Heart right ventricle (tissue), 16 donors: ENCODE data around the gene KLHDC1. TPM values are rescaled to one million over a fixed set of nuclear protein-coding genes. Genes with fewer than 3 reads are reported as not detected.

Source experiments
- ATAC-seq, 8 donors: fragments of 200-7000 bp; cut with Tn5 transposase; one replicate each; pipeline ENCODE4 v1.9.1; 2020; ENCODE audit warnings: mild to moderate bottlenecking in 8 of 8, moderate library complexity in 8 of 8, moderate number of reproducible peaks in 1 of 8
- DNase-seq, 2 donors: peaks; one replicate each; pipeline ENCODE4 v3.0.0-alpha.2; 2020
- H3K27ac ChIP-seq, 10 donors: fragments of 200-600 bp; sonication (generic) in 2 of 10; one replicate each; pipeline versions ENCODE4 v1.5.0 to v1.8.0; 2020 to 2022; ENCODE audit warnings: mild to moderate bottlenecking in 3 of 10
- H3K27me3 ChIP-seq, 7 donors: fragments of 200-600 bp; one replicate each; pipeline ENCODE4 v1.8.0; 2021 to 2022; ENCODE audit warnings: mild to moderate bottlenecking in 2 of 7
- H3K36me3 ChIP-seq, 9 donors: fragments of 200-600 bp; sonication (generic) in 1 of 9; one replicate each; pipeline versions ENCODE4 v1.5.0 to v1.8.0; 2020 to 2022; ENCODE audit warnings: mild to moderate bottlenecking in 2 of 9
- H3K4me1 ChIP-seq, 9 donors: fragments of 200-600 bp; sonication (generic) in 1 of 9; one replicate each; pipeline versions ENCODE4 v1.5.0 to v1.8.0; 2020 to 2022; ENCODE audit warnings: mild to moderate bottlenecking in 4 of 9
- H3K4me3 ChIP-seq, 10 donors: fragments of 200-600 bp; sonication (generic) in 2 of 10; one replicate each; pipeline versions ENCODE4 v1.5.0 to v1.8.0; 2020 to 2022; ENCODE audit warnings: mild to moderate bottlenecking in 7 of 10, moderate library complexity in 2 of 10
- H3K9me3 ChIP-seq, 11 donors: fragments of 200-600 bp in 10 of 11; sonication (generic) in 2 of 11; one replicate each; pipeline versions ENCODE4 v1.5.0 to v1.8.0; 2013 to 2022; ENCODE audit warnings: mild to moderate bottlenecking in 2 of 11, control low read depth in 1 of 11, moderate library complexity in 1 of 11
- WGBS, 2 donors: extraction: QIAGEN DNeasy Blood & Tissue Kit; methylation state at CpG; one replicate each; pipeline ENCODE4 v1.1.7; 2013; ENCODE audit warnings: inconsistent platforms in 1 of 2; 5-methylcytosine and 5-hydroxymethylcytosine counted together
- intact Hi-C, 10 donors: fragments of 100-400 bp; cut with DNase I; formaldehyde crosslinking; loops; one replicate each; pipeline versions ENCODE4 v1.11.1 to v1.14.2; 2022
- polyA plus RNA-seq, 2 donors: library from polyadenylated mRNA; stranded (reverse); fragments of 200-250 nt; gene quantifications; one replicate each; pipeline ENCODE4 v1.2.3, GENCODE V29; 2013
- total RNA-seq, 10 donors: library from RNA; stranded (reverse); fragmentation: NEBNext Ultra II Directional in 3 of 10; extraction: Animal tissue kit (Norgen Biotek cat#: 25700) in 3 of 10; gene quantifications; one replicate each; pipeline versions ENCODE4 v1.2.1 to v1.2.4, GENCODE V29; 2021 to 2023
- TF ChIP-seq, protein P1 (sequence below), 9 donors: fragments of 200-600 bp; sonication (generic) in 2 of 9; IDR thresholded peaks; one replicate each; pipeline versions ENCODE4 v1.5.0 to v1.8.0; 2021 to 2022; ENCODE audit warnings: antibody characterized with exemption in 9 of 9, mild to moderate bottlenecking in 5 of 9, moderate library complexity in 1 of 9
- donor health status: Arrhythmogenic right ventricular cardiomyopathy.
- donor health status: ischemic (EF 13 %, LVEDD 7.1; RV severe dilation, severe dysfunction).
- donor health status: healthy with polysubstance abuse.
- donor health status: DM: no; HTN: yes; CAD: no.
- donor health status: DM: no; HTN: no; CAD: no.
- donor health status: ischemic (EF 25% LVEDD 6.9; RV normal size, moderate dysfunction).
- donor health status: ischemic (EF 25% LVEDD 5.7; RV mildly dilated, moderate dysfunction).
- donor health status: healthy.
- donor health status: DM: yes; HTN: yes; CAD: no.
- donor health status: Ischemic cardiomyopathy.
- donor health status: ischemic (EF 35%, LVEDD 5.7; RV mildly dilated, moderate dysfunction).
- donor health status: nonischemic (EF 11% LVEDD 7.7; RV severe dilation, severe dysfunction).
- donor health status: DM: yes; HTN: yes; CAD: no.
- donor health status: PGD.
- donor health status: ischemic (EF 29% LVEDD 5.4; RV normal size, mild dysfunction).
- donor health status: nonischemic (EF 23%, LVEDD 6.1; RV moderate dilation, normal function).

Gene KLHDC1
- total and polyA plus RNA-seq, 12 donors = 0.99 to 8.1 (median 7.2) TPM

GRCh38 chr14:49659526-49660455, 33.1 kb upstream of the KLHDC1 start:
- ATAC-seq = no peak

GRCh38 chr14:49670475-49670874, 22.4 kb upstream of the KLHDC1 start:
- no peak for DNase-seq
- TF ChIP-seq, protein P1, sequence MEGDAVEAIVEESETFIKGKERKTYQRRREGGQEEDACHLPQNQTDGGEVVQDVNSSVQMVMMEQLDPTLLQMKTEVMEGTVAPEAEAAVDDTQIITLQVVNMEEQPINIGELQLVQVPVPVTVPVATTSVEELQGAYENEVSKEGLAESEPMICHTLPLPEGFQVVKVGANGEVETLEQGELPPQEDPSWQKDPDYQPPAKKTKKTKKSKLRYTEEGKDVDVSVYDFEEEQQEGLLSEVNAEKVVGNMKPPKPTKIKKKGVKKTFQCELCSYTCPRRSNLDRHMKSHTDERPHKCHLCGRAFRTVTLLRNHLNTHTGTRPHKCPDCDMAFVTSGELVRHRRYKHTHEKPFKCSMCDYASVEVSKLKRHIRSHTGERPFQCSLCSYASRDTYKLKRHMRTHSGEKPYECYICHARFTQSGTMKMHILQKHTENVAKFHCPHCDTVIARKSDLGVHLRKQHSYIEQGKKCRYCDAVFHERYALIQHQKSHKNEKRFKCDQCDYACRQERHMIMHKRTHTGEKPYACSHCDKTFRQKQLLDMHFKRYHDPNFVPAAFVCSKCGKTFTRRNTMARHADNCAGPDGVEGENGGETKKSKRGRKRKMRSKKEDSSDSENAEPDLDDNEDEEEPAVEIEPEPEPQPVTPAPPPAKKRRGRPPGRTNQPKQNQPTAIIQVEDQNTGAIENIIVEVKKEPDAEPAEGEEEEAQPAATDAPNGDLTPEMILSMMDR (IDR thresholded peaks at IDR 0.05) = no peak
- intact Hi-C loops = no loop called here
- H3K4me1 ChIP-seq = no peaks in the 10 kb centered on the region
- no peak for ATAC-seq
- peaks cover 0 to 6% (median 0%) of the 10 kb centered on the region in 9 donors for H3K36me3 ChIP-seq
- H3K4me3 ChIP-seq = no peak overlapping the region
- no peaks in the 10 kb centered on the region for H3K9me3 ChIP-seq
- H3K27ac ChIP-seq = no peak overlapping the region
- no peaks in the 10 kb centered on the region for H3K27me3 ChIP-seq

More at GRCh38 chr14:49659526-49660455, 33.1 kb upstream of the KLHDC1 start:
- no peak overlapping the region for H3K27ac ChIP-seq
- H3K27me3 ChIP-seq = no peaks in the 10 kb centered on the region
- WGBS, 2 donors = 91 to 96% methylated on average over 2 of the region's 2 CpGs
- H3K4me3 ChIP-seq = no peak overlapping the region
- TF ChIP-seq, protein P1 (IDR thresholded peaks at IDR 0.05) = no peak
- H3K36me3 ChIP-seq = no peaks in the 10 kb centered on the region
- H3K9me3 ChIP-seq = no peaks in the 10 kb centered on the region
- H3K4me1 ChIP-seq = no peaks in the 10 kb centered on the region
- intact Hi-C loops = no loop called here
- DNase-seq = no peak

- Histone ChIP-seq H3K36me3 (peaks cover 0 to 6% (median 0%) of the 10 kb centered on the region in 9 donors), H3K27me3 (no peaks in the 10 kb centered on the region), H3K27ac (no peak overlapping the region), H3K4me3 (no peak overlapping the region), H3K9me3 (no peaks in the 10 kb centered on the region), H3K4me1 (no peaks in the 10 kb centered on the region)
- ATAC-seq = no peak
- intact Hi-C loops = no loop called here
- no peak for DNase-seq
- TF ChIP-seq, protein P1 (IDR thresholded peaks at IDR 0.05) = no peak
- WGBS, 2 donors = 95 to 97% methylated on average over 2 of the region's 2 CpGs
Measured at GRCh38 chr14:49673586-49673985, 19.3 kb upstream of the KLHDC1 start.

GRCh38 chr14:49677643-49678042, 15.3 kb upstream of the KLHDC1 start:
- H3K27ac ChIP-seq = no peak overlapping the region
- ATAC-seq (no peak), DNase-seq (no peak)
- peaks cover 0 to 7% (median 0%) of the 10 kb centered on the region in 9 donors for H3K36me3 ChIP-seq
- H3K4me3 ChIP-seq = no peak overlapping the region
- no peaks in the 10 kb centered on the region for H3K4me1 ChIP-seq
- WGBS, 2 donors = 94 to 99% methylated on average over 4 of the region's 4 CpGs
- intact Hi-C loops = no loop called here
- H3K9me3 ChIP-seq = no peaks in the 10 kb centered on the region
- TF ChIP-seq, protein P1 (IDR thresholded peaks at IDR 0.05) = no peak
- H3K27me3 ChIP-seq = no peaks in the 10 kb centered on the region
